Keratinocyte (primary cell): ENCODE results near the gene PDE3A. TPM values are rescaled to one million over a fixed set of nuclear protein-coding genes. Genes with fewer than 3 reads are reported as not detected.

Experiments used
- DNase-seq: peaks from one replicate; pipeline ENCODE4 v3.0.0-alpha.2; 2011; ENCODE audit warnings: low read depth, missing footprints, low spot score
- FAIRE-seq: peaks from 2 replicates; lab custom pipeline; 2011; peaks lifted over from hg19 to GRCh38; lab: Jason Lieb, UNC
- H2AFZ ChIP-seq: 2 replicates; pipeline ENCODE4 v1.6.0; 2012; ENCODE audit warnings: low read length, control low read depth, inconsistent platforms; ENCODE audit not compliant: control insufficient read depth
- H3K27ac ChIP-seq: 2 replicates; pipeline ENCODE4 v1.5.1; 2011; ENCODE audit warnings: low read length; ENCODE audit not compliant: control insufficient read depth, insufficient read depth
- H3K27me3 ChIP-seq: 3 replicates; pipeline ENCODE4 v1.6.0; 2011; ENCODE audit warnings: low read length; ENCODE audit not compliant: control insufficient read depth, insufficient read depth; ENCODE audit errors: extremely low read depth
- H3K36me3 ChIP-seq, 2 experiments: 2 replicates in 1 of 2; 3 replicates in 1 of 2; pipeline ENCODE4 v1.5.1; 2011; ENCODE audit warnings: low read length in 2 of 2, mild to moderate bottlenecking in 1 of 2; ENCODE audit not compliant: control insufficient read depth in 2 of 2, insufficient read depth in 2 of 2; ENCODE audit errors: extremely low read depth in 1 of 2
- H3K4me1 ChIP-seq: 3 replicates; pipeline ENCODE4 v1.5.1; 2011; ENCODE audit warnings: low read length; ENCODE audit not compliant: control insufficient read depth, insufficient read depth; ENCODE audit errors: extremely low read depth
- H3K4me2 ChIP-seq: 3 replicates; pipeline ENCODE4 v1.6.0; 2011; ENCODE audit warnings: low read depth, low read length; ENCODE audit not compliant: control insufficient read depth, insufficient read depth; ENCODE audit errors: extremely low read depth
- H3K4me3 ChIP-seq, 3 experiments: fragments of 200-600 bp in 1 of 3; sonication (generic) in 1 of 3; 2 replicates in 2 of 3; 3 replicates in 1 of 3; pipeline ENCODE4 v1.5.1; 2011 to 2016; ENCODE audit warnings: low read length in 3 of 3, mild to moderate bottlenecking in 3 of 3, control low read depth in 2 of 3, inconsistent platforms in 1 of 3, low read depth in 1 of 3, mixed read lengths in 1 of 3, mixed run types in 1 of 3, moderate library complexity in 1 of 3; ENCODE audit not compliant: control insufficient read depth in 2 of 3, insufficient read depth in 2 of 3; ENCODE audit errors: extremely low read depth in 1 of 3
- H3K79me2 ChIP-seq: 2 replicates; pipeline ENCODE4 v1.6.0; 2012; ENCODE audit warnings: low read length; ENCODE audit not compliant: control insufficient read depth, insufficient read depth
- H3K9ac ChIP-seq: 3 replicates; pipeline ENCODE4 v1.6.0; 2011; ENCODE audit warnings: low read length; ENCODE audit not compliant: control insufficient read depth, insufficient read depth; ENCODE audit errors: extremely low read depth
- H3K9me1 ChIP-seq: 3 replicates; pipeline ENCODE4 v1.6.0; 2011; ENCODE audit warnings: low read length; ENCODE audit not compliant: control insufficient read depth, insufficient read depth; ENCODE audit errors: extremely low read depth
- H3K9me3 ChIP-seq: 2 replicates; pipeline ENCODE4 v1.5.1; 2012; ENCODE audit warnings: low read depth, low read length; ENCODE audit not compliant: control insufficient read depth
- H4K20me1 ChIP-seq: 3 replicates; pipeline ENCODE4 v1.6.0; 2011; ENCODE audit warnings: low read length; ENCODE audit not compliant: control insufficient read depth, insufficient read depth; ENCODE audit errors: extremely low read depth
- CTCF ChIP-seq, 3 experiments: IDR thresholded peaks in 1 of 3; conservative IDR thresholded peaks in 1 of 3; optimal IDR thresholded peaks in 1 of 3; 2 replicates in 2 of 3; 3 replicates in 1 of 3; pipeline versions ENCODE3 to v1.5.1; 2011; ENCODE audit warnings: low read length in 3 of 3, mild to moderate bottlenecking in 3 of 3, moderate library complexity in 2 of 3, control low read depth in 1 of 3, inconsistent platforms in 1 of 3; ENCODE audit not compliant: insufficient read depth in 2 of 3; ENCODE audit errors: extremely low read depth in 1 of 3
- EZH2 ChIP-seq: IDR thresholded peaks from one replicate; pipeline ENCODE4 v1.6.1; 2012; ENCODE audit warnings: inconsistent platforms, mild to moderate bottlenecking, low read length, moderate library complexity
- dilution Hi-C: fragments of 300-500 bp; cut with MboI; formaldehyde crosslinking; loops from one replicate; pipeline ENCODE4 v1.7.0; 2020; ENCODE audit warnings: low sequenced_read_pairs; ENCODE audit not compliant: extremely low pct_ligation_motif_present
- polyA plus RNA-seq, 5 experiments: library from polyadenylated mRNA; depleted of rRNA in 3 of 5; stranded (reverse) in 3 of 5; stranded (forward) in 1 of 5; unstranded in 1 of 5; fragments of >200 nt; gene quantifications; 1 replicate in 1 of 5; 2 replicates in 3 of 5; 3 replicates in 1 of 5; pipeline versions ENCODE4 v1.2.1 to v1.2.3, GENCODE V29; 2011 to 2012; ENCODE audit warnings: missing spikeins in 2 of 5, low read depth in 1 of 5, low replicate concordance in 1 of 5

PDE3A gene
- polyA plus RNA-seq, 1 donor (not counting 4 experiments of a cell fraction or from before 2014, with no cell fraction given) = 0.01 TPM

DNA sequence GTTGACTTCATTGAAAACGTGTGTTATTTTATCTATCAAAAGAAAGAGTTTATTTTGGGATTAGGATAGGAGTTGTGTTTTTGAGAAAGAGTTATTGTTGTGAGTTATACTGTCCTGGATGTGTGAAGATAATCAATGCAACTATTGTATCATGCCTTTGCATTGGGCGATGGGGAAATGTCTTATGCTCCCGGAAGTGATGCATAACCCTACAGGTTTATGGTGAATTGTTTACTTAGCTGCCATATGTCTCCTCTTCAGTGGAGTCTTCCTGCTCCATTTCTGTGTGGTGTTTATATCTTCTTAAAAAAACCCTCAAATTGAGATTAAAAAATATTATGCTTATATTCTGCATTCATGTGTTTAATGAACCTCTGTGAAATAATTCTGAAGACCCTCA, 6.5 kb downstream of the PDE3A start:
- no peaks in the 10 kb centered on the region for H3K79me2 ChIP-seq

GRCh38 chr12:20375560-20375959, 7.2 kb downstream of the PDE3A start:
- no peak overlapping the region for H3K9ac ChIP-seq
- H3K27me3 ChIP-seq = peaks cover 6% of the 10 kb centered on the region
- no peak overlapping the region for H3K4me3 ChIP-seq
- H3K4me1 ChIP-seq = no peaks in the 10 kb centered on the region
- FAIRE-seq = no peak
- no peak for DNase-seq
- no peaks in the 10 kb centered on the region for H3K9me1 ChIP-seq
- no peaks in the 10 kb centered on the region for H4K20me1 ChIP-seq
- no peak overlapping the region for H3K27ac ChIP-seq
- H3K79me2 ChIP-seq = no peaks in the 10 kb centered on the region
- no peaks in the 10 kb centered on the region for H3K9me3 ChIP-seq
- dilution Hi-C loops = no loop called here
- no peak overlapping the region for H3K4me2 ChIP-seq
- TF ChIP-seq EZH2 (no peak), CTCF (optimal IDR thresholded peaks at IDR 0.05 in 1 of 3, IDR thresholded peaks at IDR 0.05 in 1 of 3, conservative IDR thresholded peaks at IDR 0.05 in 1 of 3; ENCODE audit: extremely low read depth in 1 of 3, insufficient read depth in 2 of 3, low read length in 3 of 3) (no peak)
- no peaks in the 10 kb centered on the region for H3K36me3 ChIP-seq
- H2AFZ ChIP-seq = no peak overlapping the region

More for the DNA sequence above, 6.5 kb downstream of the PDE3A start:
- no peaks in the 10 kb centered on the region for H4K20me1 ChIP-seq
- H3K27me3 ChIP-seq = peaks cover 14% of the 10 kb centered on the region
- dilution Hi-C loops = no loop called here
- TF ChIP-seq EZH2 (no peak), CTCF (optimal IDR thresholded peaks at IDR 0.05 in 1 of 3, IDR thresholded peaks at IDR 0.05 in 1 of 3, conservative IDR thresholded peaks at IDR 0.05 in 1 of 3; ENCODE audit: extremely low read depth in 1 of 3, insufficient read depth in 2 of 3, low read length in 3 of 3) (no peak)
- H3K9me3 ChIP-seq = no peaks in the 10 kb centered on the region
- H2AFZ ChIP-seq = no peak overlapping the region
- no peaks in the 10 kb centered on the region for H3K9me1 ChIP-seq
- no peak overlapping the region for H3K4me2 ChIP-seq
- H3K4me1 ChIP-seq = peaks cover 4% of the 10 kb centered on the region
- H3K9ac ChIP-seq = no peak overlapping the region
- no peaks in the 10 kb centered on the region for H3K36me3 ChIP-seq
- DNase-seq = no peak
- H3K27ac ChIP-seq = no peak overlapping the region
- FAIRE-seq = no peak
- H3K4me3 ChIP-seq = no peak overlapping the region
